IPS-18c (cell line): ENCODE data around the gene BTBD1.
"Not testable (repeated sequence)": the region's sequence is repeated elsewhere in the genome, so short reads cannot be mapped to it uniquely, and the experiment has no call there.

Source experiments
- H3K4me3 ChIP-seq: 2 replicates; pipeline ENCODE4 v1.7.0; 2013; ENCODE audit warnings: low read depth, mild to moderate bottlenecking, low read length, moderate library complexity; ENCODE audit not compliant: insufficient read depth
- H3K9me3 ChIP-seq: one replicate; pipeline ENCODE4 v1.6.1; 2013; ENCODE audit warnings: mild to moderate bottlenecking, low read length, moderate library complexity; ENCODE audit not compliant: control insufficient read depth, insufficient read depth

The BTBD1 gene

DNA sequence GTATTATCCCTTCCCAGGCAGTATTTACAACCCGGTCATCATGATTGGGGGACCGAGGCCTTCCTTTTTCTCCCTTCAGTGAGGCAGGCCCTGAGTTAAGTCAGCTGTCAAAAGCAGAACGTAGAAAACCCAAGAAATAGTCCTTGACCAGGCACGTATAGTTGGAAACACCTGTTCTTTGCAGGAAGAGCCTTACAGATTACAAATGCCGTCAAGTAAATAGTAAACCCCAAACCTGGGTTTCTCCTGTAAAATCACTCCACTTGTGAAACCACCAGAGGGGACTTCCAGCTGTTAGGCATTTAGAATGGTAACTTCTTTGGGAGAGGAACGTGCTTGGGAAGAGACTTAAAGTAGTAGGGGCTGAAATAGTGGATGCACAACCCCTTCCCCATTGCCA is 1.0 kb upstream of the BTBD1 start:
- H3K9me3 ChIP-seq, result no peaks in the 10 kb centered on the region

DNA sequence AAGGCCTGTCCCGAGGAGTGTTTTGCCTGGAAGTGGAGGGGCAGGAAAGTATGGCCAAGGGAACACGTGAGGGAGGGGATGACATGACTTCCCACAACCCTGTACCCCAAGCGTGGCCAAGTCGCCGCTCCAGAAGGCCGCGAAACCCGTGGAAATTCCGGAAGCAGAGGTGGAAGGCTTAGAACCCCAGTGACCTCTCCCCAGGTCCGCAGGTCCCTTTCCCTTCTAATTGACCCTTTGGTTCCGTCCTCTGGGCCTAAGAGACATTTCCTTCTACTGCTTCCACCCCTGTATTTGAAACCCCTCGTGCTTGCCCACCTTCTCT is 548 bp upstream of the BTBD1 start:
- Histone ChIP-seq H3K4me3 (peak overlapping the region; percentile 55), H3K9me3 (no peaks in the 10 kb centered on the region)

More for the DNA sequence above, 1.0 kb upstream of the BTBD1 start:
- H3K4me3 ChIP-seq, result no peak overlapping the region

GRCh38 chr15:83066034-83066733 is 868 bp downstream of the BTBD1 start:
- Histone ChIP-seq H3K9me3 (no peaks in the 10 kb centered on the region), H3K4me3 (peak overlapping the region; percentile 55)

DNA sequence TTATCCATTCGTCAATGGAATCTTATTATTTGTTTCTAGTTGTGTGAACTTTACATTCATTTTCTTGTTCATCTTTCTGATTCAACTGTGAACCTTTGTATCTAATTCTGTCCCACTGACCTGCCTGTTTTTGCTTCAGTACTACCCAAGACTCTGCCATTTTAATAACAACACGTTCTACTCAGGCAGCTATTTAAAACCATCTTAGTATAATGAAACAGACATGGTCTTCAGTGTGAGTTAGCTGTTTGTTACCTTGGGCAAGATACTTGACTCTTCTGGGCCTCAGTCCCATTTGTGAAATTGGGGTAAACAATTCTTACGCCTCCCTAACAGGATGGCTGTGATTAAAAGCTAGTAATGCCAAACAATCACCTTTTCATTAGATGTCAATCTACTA is 1.6 kb downstream of the BTBD1 start:
- Histone ChIP-seq H3K9me3 (no peaks in the 10 kb centered on the region), H3K4me3 (peak overlapping the region; percentile 55)

GRCh38 chr15:83064859-83065258 is 2.2 kb downstream of the BTBD1 start:
- Histone ChIP-seq H3K9me3 (no peaks in the 10 kb centered on the region), H3K4me3 (no peak overlapping the region)

DNA sequence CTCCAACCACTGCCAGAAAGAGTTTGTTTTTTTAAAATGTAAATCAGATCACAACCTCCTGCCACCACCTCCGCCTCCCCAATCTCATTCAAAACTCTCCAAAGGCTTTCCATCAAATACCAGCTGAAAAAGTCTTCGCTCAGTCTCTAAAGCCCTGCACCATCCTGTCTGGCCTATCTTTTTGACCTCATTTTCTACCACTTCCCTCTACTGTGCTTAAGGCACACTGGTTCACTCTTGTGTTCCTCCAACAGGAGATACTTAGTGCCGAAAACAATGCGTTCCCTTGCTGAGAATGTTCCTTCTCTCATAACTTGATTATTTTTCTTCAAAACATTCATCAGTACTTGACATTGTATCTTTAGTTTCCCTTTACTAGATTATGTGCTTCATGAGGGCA is 3.5 kb downstream of the BTBD1 start:
- no peak overlapping the region for H3K4me3 ChIP-seq

GRCh38 chr15:83062768-83063180 is 4.3 kb downstream of the BTBD1 start:
- Histone ChIP-seq H3K4me3 (no peak overlapping the region), H3K9me3 (no peaks in the 10 kb centered on the region)

More for the DNA sequence above, 3.5 kb downstream of the BTBD1 start:
- no peaks in the 10 kb centered on the region for H3K9me3 ChIP-seq

- Histone ChIP-seq H3K4me3 (no peak overlapping the region), H3K9me3 (no peaks in the 10 kb centered on the region)
Measured at GRCh38 chr15:83061680-83062079, 5.4 kb downstream of the BTBD1 start.

DNA sequence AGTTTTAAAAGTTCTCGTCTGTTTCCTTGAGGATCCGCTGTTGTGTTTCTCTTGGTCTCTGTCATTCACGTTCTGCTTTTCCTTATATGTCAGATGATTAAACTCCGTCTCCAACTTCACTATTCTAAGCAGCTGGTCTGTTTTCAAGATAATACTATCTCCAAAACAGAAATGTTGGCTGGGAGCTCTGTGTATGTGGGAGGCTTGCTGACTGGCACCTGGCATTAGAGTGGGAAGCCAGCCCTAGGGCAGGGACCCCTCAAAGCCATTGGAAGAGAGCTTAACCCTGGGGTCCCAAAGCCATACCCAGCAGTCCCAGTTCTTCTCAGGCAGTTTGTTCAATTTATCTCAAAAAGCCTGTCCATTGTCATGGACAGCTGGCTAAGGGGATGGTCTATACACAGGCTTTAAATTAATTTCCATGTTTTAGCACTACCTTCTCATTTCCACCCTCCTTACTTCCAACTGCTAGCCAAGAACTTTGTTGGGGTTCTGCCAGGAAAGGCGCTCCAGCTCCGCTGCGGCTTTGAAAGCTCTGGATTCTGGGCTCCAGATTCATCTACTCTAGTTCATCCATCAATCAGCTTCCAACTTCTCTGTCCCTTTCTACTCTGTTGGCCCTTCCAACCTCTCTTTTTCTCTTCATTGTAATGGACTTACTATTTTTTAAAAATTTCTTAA is 9.2 kb downstream of the BTBD1 start:
- Histone ChIP-seq H3K4me3 (no peak overlapping the region), H3K9me3 (no peaks in the 10 kb centered on the region)

- H3K4me3 ChIP-seq, result no peak overlapping the region
Measured at GRCh38 chr15:83057002-83057401, 10.1 kb downstream of the BTBD1 start.

DNA sequence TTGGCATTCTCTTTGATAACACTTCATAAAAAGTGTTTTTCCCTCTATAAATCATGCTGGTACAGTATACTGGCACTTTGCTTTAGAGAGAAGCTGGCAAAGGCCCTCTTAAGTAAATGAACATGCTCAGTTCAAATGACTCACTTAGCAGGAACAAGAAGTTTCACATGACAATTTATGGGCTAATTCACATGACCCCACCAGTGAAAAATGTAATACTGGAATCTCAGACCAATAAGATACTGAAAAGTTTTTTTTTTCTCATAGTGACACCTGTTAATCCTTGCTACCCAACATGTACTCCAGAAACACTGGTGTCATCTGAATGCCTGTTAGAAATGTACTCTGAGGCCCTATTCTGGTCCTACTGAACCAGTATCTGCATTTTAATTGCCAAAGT is 13.9 kb downstream of the BTBD1 start:
- no peak overlapping the region for H3K4me3 ChIP-seq

More at GRCh38 chr15:83057002-83057401, 10.1 kb downstream of the BTBD1 start:
- H3K9me3 ChIP-seq, result no peaks in the 10 kb centered on the region

GRCh38 chr15:83046558-83047127 is 20.4 kb downstream of the BTBD1 start:
- no peak overlapping the region for H3K4me3 ChIP-seq
- no peaks in the 10 kb centered on the region for H3K9me3 ChIP-seq

More for the DNA sequence above, 13.9 kb downstream of the BTBD1 start:
- no peaks in the 10 kb centered on the region for H3K9me3 ChIP-seq

- Histone ChIP-seq H3K4me3 (no peak overlapping the region), H3K9me3 (no peaks in the 10 kb centered on the region)
Measured at GRCh38 chr15:83044156-83044555, 22.9 kb downstream of the BTBD1 start.

- Histone ChIP-seq H3K9me3 (no peaks in the 10 kb centered on the region), H3K4me3 (no peak overlapping the region)
Measured at GRCh38 chr15:83039206-83039605, 27.8 kb downstream of the BTBD1 start.

DNA sequence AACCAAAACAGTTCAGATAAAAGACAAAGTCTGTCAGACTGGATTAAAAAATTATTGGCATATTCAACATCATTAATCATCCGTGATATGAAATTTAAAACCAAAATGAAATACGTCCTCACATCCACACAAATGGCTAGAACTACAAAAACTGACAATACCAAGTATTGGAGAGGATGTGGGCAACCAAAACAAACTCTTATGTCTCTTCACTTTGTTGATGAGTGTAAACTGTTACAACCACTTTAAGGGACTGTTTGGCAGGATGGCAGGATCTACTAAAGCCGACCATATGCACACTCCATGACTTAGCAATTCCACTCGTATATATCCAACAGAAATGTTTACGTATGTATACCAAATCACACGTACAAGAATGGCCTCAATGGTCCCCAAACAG is 30.8 kb downstream of the BTBD1 start:
- no peak overlapping the region for H3K4me3 ChIP-seq
- no peaks in the 10 kb centered on the region for H3K9me3 ChIP-seq

DNA sequence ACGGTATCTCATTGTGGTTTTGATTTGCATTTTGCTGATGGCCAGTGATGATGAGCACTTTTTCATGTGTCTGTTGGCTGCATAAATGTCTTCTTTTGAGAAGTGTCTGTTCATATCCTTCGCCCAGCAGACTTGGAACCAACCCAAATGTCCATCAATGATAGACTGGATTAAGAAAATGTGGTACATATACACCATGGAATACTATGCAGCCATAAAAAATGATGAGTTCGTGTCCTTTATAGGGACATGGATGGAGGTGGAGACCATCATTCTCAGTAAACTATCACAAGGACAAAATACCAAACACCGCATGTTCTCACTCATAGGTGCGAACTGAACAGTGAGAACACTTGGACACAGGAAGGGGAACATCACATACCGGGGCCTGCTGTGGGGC is 35.8 kb downstream of the BTBD1 start:
- H3K4me3 ChIP-seq, H3K9me3 ChIP-seq: not testable (repeated sequence)

DNA sequence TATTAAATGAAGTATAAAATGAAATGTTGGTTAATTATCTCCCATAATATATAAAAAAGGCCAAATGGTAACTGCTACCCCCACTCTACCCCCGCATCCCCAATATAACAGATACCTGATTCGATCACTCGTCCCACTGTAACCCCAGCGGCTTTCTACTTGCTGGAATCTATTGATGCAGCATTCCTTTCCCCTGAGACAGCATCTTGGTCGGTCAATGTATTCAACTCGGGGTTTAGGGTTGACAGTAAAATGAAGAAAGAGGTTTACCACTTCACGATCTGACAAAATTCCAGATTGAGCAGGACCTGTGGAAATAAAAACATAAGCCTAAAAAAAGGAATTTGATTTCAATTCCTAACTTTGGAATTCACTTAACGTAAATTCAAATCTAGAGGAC is 37.0 kb downstream of the BTBD1 start:
- H3K4me3 ChIP-seq, result no peak overlapping the region
- no peaks in the 10 kb centered on the region for H3K9me3 ChIP-seq

GRCh38 chr15:83018436-83018835 is 48.6 kb downstream of the BTBD1 start:
- H3K9me3 ChIP-seq, result no peaks in the 10 kb centered on the region

More at GRCh38 chr15:83018436-83018835, 48.6 kb downstream of the BTBD1 start:
- no peak overlapping the region for H3K4me3 ChIP-seq
